Measurements from ENCODE around the gene DOCK9.
"Not testable (repeated sequence)": the region's sequence is repeated elsewhere in the genome, so short reads cannot be mapped to it uniquely, and the experiment has no call there.

The DOCK9 gene

DNA sequence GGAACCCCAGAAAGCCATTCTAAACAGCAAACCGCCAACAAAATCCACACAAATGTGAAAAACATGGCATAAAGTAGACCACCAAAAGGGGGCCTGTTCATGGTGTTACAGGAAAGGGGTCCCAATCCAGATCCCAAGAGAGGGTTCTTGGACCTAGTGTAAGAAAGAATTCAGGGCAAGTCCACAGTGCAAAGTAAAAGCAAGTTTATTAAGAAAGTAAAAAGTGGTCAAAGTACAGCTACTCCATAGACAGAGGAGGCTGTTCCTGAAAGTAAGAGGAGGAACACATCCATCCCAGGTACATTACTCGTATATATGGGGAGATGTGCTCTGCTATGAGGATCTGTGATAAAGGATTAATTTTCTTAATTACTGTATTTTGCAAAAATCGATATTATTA is 157.6 kb downstream of the DOCK9 start:
- DNase-seq = no peak

DNA sequence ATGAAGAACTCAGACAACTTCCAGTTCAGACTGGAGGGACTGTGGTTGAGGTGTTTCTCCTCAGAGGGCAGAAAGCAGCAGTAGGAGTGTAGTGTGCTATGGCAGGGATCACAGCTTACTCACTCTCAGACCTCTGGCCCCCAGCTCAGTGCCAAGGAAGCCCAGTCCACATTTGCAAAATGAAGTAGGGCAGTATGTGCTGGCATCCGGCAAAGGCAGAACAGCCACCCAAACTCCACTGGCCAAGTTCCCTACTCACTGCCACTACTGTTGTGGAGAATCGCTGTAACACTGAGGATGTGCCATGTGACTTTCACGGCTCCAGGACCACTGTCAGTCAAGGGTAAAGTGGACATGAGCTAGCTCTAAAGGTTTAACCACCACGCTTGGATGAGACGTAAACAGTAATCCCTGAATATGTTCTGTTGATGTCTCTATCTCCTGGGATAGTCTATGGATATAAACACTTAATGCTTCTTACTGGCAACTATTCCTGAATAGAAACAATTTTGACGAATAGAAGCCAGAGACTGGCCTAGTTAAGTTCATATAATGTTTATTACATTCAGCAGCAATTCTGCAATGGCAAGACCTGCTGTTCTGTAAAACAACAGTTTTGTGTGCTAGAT is 158.4 kb downstream of the DOCK9 start:
- no peak for DNase-seq

DNA sequence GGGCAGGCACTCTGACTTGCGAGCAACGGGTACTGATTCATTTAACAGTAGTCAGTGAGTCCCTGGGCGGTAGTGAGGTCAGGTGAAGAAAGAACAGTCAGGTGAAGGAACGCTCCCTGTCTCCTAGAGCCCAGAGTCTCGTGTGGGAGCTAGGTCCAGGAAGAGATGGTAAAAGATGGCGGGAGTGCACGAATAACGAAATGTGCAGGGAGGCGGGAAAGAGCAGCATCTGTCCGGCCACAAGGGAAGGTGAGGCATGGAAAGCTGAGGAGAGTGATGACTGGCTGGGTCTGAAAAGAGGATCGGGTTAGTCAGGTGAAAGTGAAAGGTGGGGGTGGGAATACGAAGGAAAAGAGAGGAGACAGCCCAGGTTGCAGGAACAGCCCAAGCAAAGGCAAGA is 161.5 kb downstream of the DOCK9 start:
- DNase-seq = no peak

DNA sequence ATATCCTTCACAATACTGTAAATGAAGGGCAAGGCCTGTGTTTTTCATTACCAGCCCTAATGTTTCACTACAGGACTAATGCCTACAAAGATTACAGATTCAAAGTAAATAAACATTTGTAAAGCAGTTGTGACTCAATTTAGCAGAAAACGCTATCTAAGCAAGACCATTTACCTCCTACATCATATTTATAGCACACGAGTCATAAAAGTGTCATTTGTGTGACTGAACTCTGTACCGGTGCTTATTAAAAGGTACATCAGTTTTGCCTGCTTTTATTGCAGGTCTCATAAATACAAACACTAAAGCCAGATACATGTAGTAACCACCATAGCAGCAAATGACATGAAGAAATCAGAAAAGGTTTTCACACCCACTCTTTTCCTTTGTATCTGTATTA is 163.9 kb downstream of the DOCK9 start:
- no peak for DNase-seq

DNA sequence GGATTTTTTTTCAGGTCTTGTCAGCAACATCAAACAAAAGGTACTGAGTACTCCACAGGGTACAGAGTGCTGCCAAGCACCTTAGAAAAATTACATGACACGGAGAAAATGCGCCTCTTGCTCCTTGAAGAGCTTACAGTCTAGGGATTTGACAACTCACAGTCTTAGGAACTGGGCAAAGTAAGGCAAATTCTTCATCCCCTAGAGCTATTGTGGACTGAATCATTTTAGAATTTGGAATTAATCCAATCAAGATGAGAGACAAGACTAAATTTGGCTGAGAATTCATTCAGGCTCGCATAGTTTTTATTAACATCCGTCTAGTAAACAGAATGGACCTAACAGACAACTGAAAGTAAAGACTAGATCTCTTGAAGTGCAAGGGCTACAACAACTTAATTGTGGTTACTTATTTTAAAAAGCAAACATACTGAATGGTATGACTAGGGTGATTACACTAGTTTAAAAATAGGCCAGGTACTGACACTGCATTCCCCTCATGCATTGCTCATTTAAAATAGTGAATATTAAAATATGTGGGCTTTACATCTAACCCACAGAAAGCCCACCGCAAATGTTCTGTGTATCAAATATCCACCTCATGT is 165.6 kb downstream of the DOCK9 start:
- DNase-seq = not testable (repeated sequence)

DNA sequence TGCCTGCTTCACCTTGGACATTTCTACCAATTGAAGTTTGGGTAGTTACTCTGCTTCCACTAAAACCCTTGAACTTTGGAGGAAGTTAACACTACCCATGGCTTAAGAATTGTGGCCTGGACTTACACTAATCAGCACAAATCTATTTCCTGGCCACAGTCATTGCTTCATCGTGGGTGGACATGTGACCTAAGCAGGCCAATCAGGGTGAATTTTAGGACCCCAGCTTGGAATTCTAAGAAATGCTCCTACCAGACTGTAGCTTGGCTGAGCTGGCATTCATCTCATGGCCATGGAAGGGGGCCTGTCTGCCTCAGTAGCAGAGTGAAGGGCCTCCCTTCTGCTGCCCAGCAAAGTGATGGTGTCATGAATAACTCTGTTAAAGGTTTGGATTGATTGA is 167.1 kb downstream of the DOCK9 start:
- DNase-seq = no peak

DNA sequence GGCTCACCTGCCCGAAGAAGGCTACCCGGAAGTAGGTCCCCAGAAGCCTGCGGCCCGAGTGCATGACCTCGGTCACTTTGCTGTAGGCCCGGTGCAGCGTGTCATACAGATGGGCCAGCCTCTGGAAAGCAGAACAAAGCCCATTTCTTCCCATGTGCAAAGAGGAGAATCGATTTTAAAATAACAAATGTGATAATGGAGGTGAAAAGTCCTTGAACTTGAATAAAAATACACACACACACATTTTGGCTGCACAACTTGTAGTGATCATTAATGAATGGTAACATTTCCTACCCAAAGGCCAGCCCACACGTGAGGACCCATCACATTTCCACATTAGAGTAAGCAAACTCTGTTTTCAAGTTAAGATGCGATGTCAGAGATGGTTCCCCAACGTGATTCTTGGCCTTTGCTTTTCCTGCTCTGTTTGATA is 168.5 kb downstream of the DOCK9 start:
- no peak for DNase-seq

DNA sequence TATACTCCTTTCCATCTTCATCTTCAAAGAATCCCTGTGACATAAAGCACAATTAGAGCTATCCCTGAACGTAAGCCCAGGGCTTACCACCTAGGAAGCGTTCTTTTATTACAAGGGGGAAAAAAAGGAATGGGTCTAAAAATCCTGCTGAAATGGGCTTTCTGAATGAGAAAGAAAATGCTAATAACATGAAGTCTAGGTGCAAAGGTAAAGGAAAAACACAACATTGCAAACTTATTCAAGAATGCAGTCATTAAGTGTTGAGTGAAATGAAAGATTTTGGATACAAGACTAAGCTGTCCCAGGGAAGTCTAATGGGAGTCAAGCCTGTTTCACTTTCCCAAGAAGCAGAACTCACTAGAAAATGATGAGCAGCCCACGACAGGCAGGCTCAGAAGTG is 170.1 kb downstream of the DOCK9 start:
- no peak for DNase-seq

DNA sequence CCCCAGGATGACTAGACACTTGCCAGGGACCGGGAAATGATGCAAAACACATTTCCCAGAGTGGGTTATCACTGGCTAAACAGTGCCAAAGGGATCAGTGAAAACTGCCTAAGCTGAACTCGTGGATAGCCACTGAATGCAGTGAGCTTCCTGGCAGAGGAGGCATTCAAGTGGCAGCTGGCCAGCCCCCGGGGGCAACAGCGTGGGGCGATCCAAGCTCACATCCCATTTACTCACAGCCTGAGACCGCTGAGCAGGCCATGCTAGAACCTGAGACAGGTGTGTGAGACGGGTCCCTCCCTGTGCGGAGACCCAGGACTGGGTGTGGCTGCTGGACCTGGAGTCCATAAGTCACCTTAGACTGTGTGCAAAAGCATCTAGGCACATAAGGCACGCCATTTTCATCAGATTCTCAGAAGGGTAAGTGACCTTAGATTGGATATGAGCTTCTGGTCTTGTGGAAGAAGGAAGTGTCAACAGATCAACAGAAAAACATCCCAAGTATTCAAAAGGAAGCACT is 173.5 kb downstream of the DOCK9 start:
- no peak for DNase-seq

DNA sequence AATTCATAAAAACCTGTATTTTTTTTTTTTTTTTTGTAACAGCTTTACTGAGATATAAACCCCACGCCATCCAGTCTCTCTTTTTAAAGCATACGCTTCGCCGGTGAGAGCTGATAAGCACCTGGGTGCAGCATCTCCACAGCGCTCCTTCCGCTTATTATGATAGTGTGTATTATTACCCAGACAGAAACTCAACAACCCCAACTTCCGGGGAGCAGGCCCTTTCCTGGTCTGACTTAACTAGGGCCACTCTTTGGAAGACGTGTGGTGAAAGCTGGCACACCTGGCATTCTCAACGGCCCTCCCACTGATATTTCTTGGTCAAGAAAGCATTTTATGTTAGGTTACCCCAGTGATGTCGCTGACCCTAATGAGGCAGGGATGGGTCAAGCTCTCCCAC is 173.9 kb downstream of the DOCK9 start:
- no peak for DNase-seq

DNA sequence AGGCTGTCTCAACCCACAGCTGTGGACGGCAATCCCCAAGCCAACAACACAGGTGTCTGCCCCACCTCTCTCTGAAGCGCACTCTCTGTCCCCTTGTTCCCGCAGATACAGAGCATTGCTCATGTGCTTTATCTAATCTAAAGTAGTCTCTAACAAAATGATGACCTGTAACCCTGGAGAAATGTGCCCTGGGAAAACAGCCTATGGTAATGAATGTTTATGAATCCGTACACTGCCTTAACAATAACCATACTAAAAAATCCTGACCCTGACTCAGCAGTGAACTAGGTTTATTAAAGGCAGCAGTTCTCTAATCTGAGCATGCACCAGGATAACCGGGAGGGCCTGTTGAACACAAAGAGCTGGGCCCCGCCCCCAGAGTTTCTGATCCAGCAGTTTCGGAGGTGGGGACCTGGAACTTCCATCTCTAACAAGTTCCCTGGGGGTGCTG is 174.7 kb downstream of the DOCK9 start:
- DNase-seq = no peak

DNA sequence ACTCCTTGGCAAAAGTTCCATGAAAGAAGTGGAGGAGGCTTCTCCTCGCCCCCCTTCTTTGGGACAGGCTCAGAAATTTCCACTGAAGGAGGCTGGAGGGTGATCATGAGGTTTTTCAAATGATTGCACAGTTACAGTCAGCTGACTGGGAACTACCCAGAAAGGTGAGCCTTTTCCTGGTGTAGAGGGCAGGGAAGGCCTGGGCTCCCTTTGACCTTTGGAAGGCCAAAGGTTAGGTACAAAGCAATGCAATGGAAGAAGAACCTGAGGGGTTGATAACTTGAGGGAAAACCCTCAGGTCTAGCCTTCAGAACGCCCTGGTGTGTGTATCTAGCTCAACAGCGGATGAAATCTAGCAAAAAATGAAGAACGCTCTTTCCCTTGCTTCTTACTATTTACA is 175.3 kb downstream of the DOCK9 start:
- no peak for DNase-seq

DNA sequence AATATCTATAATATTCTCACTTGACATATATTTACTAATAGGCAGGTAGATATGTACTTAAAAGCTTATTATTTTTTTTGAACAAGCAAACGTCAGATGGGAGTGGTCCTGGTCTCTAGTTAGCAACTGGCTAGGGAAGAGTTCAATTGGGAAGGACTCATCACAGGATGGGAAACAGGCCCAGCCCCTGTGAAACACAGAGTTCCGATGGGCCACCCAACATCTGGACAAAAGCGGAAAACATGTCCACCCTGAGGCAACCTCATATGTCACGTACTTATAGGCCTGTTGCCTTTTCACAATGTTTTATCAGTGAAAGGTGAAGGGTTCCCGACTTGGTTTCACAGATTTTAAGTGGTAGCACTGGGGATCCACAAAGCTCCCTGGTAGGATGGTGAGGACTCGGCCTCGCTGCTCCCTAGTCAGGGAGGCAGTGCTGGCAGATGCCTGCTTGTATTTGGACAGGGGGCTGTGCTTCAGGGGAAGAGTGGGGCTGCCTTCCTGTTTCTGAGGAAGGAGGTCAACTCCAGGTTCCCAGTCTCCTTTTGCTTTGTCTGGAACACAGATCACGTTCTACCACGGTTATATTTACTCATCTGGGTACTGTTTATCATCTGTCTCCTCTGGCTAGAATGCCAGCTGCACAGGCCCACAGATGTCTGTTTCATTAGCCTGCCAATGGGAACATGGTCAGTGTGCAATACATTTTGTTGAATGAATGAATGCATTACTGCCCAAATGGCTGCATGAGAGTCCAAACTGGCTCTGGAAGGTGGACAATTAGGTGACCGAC is 176.0 kb downstream of the DOCK9 start:
- no peak for DNase-seq

DNA sequence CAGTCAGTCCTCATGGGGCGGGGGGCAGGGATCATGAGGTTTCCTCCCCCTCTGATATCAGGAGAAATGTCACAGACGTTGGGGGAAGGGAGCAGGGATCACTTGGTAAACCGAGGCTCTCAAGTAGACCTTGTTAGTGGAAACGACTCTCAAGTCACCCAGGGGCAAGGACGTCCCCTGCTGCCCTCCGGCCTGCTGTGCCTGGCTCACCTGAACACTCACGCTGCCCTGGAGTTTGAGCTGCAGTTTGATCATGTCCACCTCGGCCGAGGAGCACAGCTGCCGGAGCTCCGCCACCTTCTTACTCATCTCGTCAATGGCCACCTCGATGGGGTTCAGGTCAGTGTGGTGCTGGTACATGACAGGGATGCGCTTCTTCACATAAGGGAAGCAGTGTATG is 177.8 kb downstream of the DOCK9 start:
- no peak for DNase-seq

DNA sequence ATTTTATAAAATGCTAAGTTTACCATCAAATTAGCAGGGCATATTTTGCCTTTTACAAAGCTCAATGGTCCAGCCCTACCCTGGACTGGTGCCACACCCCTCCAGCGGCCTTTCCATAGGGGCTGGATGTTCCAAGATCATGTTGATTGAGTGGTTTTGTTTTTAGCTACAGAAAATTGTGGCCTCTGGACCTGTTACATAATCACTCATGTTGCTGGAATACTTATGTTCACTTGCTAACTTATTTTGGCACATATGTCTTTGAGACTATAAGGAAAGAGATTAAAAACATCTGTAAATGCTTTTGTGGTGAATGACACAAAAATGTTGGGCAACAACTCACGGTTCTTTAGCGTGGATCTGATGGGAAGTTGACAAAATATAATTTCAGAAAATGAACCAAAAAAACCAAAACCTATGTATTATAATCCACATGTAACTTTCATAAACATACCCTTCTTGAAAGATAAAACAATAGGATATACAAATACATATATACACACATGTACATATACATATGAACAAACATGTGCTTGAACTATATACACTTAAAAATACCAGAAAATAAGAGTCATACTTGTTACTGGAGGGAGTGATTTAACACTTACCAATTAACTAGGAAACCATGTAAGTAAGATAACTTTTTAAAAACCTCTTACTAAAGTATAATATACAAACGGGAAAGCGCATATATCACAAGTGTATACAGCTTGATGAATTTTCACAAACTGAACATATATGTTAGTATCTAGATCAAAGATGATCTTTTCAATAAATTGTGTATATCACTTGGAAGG is 178.8 kb downstream of the DOCK9 start:
- no peak for DNase-seq

DNA sequence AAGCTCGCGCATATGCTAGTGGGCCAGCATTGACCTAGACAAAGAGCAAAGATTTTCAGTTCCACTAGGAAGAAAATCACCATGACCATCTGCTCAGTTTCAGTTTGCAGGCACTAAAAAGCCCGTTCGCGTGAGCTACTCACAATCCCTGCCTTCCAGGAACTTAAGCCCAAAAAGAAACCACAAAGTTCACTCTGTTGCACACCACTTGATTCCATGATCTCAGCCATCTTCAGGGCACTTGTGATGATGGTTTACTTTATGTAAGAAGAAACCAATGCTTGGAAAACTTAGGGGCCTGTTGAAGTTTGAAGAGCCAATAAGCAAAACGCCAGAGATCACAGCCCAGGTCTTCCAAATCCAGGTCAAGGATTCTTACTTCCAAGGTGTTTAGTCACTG is 180.4 kb downstream of the DOCK9 start:
- DNase-seq = no peak

DNA sequence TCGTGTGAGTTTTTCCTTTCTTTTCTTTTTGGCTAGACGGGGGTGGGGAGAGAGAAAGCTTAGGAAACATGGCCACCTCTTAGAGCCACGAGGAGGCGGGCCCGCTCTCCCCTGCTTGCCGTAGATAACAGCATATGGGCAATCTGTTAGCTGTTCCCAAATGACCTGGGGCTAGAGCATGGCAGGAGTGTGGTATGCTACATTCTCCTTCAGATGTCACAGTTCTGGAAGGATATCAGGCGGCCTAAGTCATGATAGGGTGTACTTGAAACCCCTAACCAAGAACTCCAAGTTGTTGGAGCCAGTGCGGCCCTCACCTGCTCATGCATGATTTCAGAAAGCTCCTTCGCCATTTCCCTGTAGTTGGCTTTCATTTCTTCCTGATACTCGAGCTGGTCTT is 181.1 kb downstream of the DOCK9 start:
- DNase-seq = no peak

DNA sequence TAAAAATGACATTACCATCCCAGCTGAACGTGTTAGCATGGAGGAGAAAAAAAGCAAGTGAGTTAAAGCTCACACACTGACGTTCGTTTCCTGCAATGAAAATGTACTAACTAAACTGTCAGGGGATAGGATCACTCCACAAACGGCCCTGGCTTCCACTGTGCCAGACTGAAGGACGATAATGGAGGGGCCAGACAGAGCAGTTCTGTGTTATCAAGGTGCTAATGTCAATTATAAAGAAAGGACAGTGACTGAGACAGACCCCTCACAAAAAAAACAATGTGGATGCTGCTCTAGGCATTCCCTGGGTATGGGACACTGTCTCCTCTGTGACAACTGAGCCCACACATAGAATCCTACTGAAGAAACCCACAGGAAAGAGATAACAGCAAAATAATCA is 181.7 kb downstream of the DOCK9 start:
- no peak for DNase-seq

DNA sequence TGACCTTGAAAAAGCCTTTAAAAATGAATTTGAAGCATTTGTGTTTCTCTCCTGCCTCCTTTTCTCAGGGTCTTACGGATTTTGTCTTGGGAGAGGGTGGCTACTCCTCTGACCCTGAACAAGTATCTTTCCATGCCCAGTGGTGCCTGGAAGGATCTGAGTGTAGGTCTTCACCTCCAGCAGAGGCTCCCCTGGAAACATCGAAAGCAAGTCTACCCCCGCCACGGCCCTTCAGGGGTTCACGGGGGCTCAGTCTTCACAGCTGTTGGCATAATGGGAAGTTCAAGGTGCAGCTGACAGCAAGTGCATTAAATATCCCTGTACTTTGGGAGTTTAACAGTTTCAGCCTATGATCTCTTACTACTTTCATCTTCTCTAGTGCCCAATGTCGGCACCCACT is 182.6 kb downstream of the DOCK9 start:
- DNase-seq = no peak

DNA sequence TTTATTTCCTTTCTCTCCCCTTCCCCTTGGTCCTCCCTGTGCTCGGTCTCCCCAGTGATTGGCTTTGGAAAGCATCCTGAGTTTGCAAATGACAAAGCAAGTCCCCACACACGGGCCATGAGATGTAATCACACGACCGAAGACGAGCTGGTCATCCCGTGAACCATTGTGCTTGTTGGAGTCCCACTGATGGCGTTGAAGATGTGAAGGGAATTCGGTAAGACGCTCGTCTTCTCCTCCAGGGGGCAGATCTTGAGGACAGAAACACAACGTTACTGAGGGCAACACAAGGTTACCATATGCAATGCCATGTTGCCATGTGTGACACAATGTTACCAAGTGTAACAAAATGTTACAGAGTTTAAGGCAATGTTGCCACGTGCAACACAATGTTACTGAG is 183.4 kb downstream of the DOCK9 start:
- DNase-seq = no peak

DNA sequence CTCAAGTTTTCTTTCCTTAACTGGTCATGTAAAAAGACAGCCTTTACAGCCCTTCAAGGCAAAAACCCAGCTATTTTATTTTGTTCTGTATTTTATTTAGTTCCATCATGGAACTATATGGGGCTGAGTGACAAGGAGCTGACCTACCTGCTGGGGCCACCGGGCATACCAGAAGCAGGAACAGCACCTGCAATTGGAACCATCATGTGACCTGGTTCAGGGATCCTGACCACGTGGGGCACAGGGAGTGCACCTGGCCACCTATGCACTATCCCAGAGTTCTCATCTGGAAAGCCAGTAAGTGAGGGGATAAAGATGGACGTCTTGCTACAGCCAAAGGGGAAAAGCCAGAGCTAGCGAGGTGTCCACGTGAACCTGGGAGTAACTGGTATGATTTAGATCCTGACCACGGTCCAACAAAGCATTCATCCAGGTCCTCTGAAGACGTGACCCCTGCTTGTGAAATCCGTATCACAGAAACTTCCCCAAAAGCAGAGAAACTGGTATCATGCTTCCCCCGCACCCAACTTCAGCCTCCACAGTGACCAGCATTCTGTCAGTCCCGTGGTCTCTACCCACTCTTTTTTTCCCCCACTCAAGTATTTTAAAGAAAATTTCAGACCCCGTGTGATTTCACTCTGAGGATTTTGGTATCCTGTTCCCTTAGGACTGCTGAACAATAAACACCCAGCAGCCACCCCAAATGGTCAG is 184.9 kb downstream of the DOCK9 start:
- no peak for DNase-seq

DNA sequence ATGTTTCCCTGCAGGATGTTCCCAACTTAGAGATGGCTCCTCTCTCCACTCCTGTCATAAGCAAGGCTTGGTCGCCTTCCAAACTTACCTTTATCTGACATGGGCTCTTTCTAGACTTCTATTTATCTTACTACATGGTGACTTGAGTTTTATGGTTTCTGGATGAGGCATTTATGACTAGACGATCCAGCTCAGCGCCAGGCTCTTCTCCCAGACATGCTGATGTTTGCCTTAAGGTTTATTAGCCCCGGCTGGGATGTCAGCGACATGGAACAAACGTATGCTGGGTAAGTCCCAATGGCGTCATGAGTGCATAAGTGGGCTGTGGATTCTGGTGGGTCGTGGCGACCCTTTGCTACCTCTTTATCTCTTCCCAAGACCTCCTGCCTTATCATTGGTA is 185.5 kb downstream of the DOCK9 start:
- no peak for DNase-seq

DNA sequence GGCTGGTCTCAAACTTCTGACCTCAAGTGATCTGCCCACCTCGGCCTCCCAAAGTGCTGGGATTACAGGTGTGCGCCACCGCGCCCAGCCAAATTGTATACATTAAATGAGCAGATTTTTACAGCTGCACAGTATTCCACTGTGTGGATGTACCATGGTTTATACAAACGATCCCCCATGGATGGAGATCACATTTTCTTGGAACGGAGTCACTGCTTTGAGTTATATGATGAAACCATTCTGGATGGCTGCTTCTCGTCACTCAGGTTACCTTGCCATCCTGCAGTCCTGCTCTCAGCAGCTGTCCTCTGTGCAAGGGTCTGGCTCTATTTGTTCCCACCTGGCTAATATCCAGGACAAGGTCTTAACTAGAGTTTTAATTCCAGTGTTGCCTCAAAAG is 186.3 kb downstream of the DOCK9 start:
- DNase-seq = no peak
